HEK293T (cell line): Measurements from ENCODE around the gene KRT74.

Source experiments
- CTCF ChIA-PET: fragments of 350-600 bp; formaldehyde crosslinking; extraction: SDS; loops from one replicate; lab custom pipeline; 2021; ENCODE audit warnings: antibody characterized with exemption, inconsistent platforms; lab: Yijun Ruan, JAX
- POLR2A ChIA-PET: fragments of 350-600 bp; formaldehyde crosslinking; extraction: SDS; loops from one replicate; lab custom pipeline; 2020; ENCODE audit warnings: antibody characterized with exemption, inconsistent platforms; lab: Yijun Ruan, JAX
- DNase-seq: peaks from one replicate; pipeline ENCODE4 v3.0.0; 2012; ENCODE audit warnings: mixed read lengths; ENCODE audit errors: extremely low spot score
- ARNT ChIP-seq: fragments of 450-650 bp; IDR thresholded peaks from 2 replicates; pipeline ENCODE4 v1.6.1; 2017; ENCODE audit warnings: mild to moderate bottlenecking
- BHLHE40 ChIP-seq: fragments of 450-650 bp; IDR thresholded peaks from 2 replicates; pipeline ENCODE4 v1.6.1; 2016; ENCODE audit warnings: mild to moderate bottlenecking, moderate library complexity, borderline replicate concordance
- CTBP1 ChIP-seq: fragments of 450-650 bp; IDR thresholded peaks from 2 replicates; pipeline ENCODE4 v1.6.1; 2016; ENCODE audit warnings: borderline replicate concordance
- ELF4 ChIP-seq: fragments of 450-650 bp; IDR thresholded peaks from 2 replicates; pipeline ENCODE4 v1.6.1; 2017; ENCODE audit warnings: antibody characterized with exemption
- FOXA1 ChIP-seq: fragments of 450-650 bp; IDR thresholded peaks from 2 replicates; pipeline ENCODE4 v1.6.1; 2016; ENCODE audit warnings: mild to moderate bottlenecking
- FOXK2 ChIP-seq: fragments of 450-650 bp; IDR thresholded peaks from 2 replicates; pipeline ENCODE4 v1.6.1; 2016; ENCODE audit warnings: mild to moderate bottlenecking
- FOXM1 ChIP-seq: fragments of 450-650 bp; IDR thresholded peaks from 2 replicates; pipeline ENCODE4 v1.6.1; 2017; ENCODE audit warnings: mild to moderate bottlenecking, borderline replicate concordance
- HDGF ChIP-seq: fragments of 450-650 bp; IDR thresholded peaks from 2 replicates; pipeline ENCODE4 v1.6.1; 2017; ENCODE audit warnings: antibody characterized with exemption, borderline replicate concordance
- L3MBTL2 ChIP-seq: fragments of 450-650 bp; conservative IDR thresholded peaks from 2 replicates; pipeline ENCODE4 v1.6.1; 2016; ENCODE audit warnings: mild to moderate bottlenecking
- LEF1 ChIP-seq: fragments of 450-650 bp; IDR thresholded peaks from 2 replicates; pipeline ENCODE4 v1.6.1; 2017; ENCODE audit warnings: mild to moderate bottlenecking, borderline replicate concordance
- NFRKB ChIP-seq: fragments of 450-650 bp; IDR thresholded peaks from 2 replicates; pipeline ENCODE4 v1.6.1; 2016; ENCODE audit warnings: mild to moderate bottlenecking, moderate library complexity
- PKNOX1 ChIP-seq: fragments of 450-650 bp; IDR thresholded peaks from 2 replicates; pipeline ENCODE4 v1.6.1; 2016
- SP1 ChIP-seq: fragments of 450-650 bp; IDR thresholded peaks from 2 replicates; pipeline ENCODE4 v1.6.1; 2017
- SUZ12 ChIP-seq: fragments of 450-650 bp; IDR thresholded peaks from 2 replicates; pipeline ENCODE4 v1.6.1; 2016; ENCODE audit warnings: mild to moderate bottlenecking
- TARDBP ChIP-seq: fragments of 450-650 bp; IDR thresholded peaks from 2 replicates; pipeline ENCODE4 v1.6.1; 2016
- ZNF384 ChIP-seq: fragments of 450-650 bp; IDR thresholded peaks from 2 replicates; pipeline ENCODE4 v1.6.1; 2016

The KRT74 gene

GRCh38 chr12:52612431-52613383, 39.1 kb upstream of the KRT74 start:
- TF ChIP-seq HDGF (no peak), ARNT (no peak), SUZ12 (no peak), SP1 (no peak), LEF1 (no peak), FOXK2 (no peak)
- ChIA-PET POLR2A (no interaction called here), CTCF (no interaction called here)
- no peak for DNase-seq

- ChIA-PET CTCF (interaction anchor here (0.7 kb wide), 1 partner anchor 268 kb away, joined by 3 read pairs; no protein-coding TSS in a partner anchor), POLR2A (no interaction called here)
- DNase-seq = no peak
- TF ChIP-seq ARNT = no peak
Measured at GRCh38 chr12:52611080-52611468, 37.4 kb upstream of the KRT74 start.

GRCh38 chr12:52608826-52609630, 35.4 kb upstream of the KRT74 start:
- DNase-seq = no peak
- TF ChIP-seq FOXM1 (no peak), SUZ12 (no peak), L3MBTL2 (no peak), LEF1 (no peak), NFRKB (no peak), HDGF (no peak), BHLHE40 (no peak), ARNT (no peak), FOXA1 (no peak), ELF4 (no peak), FOXK2 (no peak), ZNF384 (no peak), TARDBP (no peak), SP1 (no peak), PKNOX1 (no peak)
- POLR2A ChIA-PET = no interaction called here
- CTCF ChIA-PET = interaction anchor here (0.9 to 1.1 kb wide), 2 partner anchors 10 to 262 kb away, joined by 3 to 9 read pairs; no protein-coding TSS in a partner anchor

- TF ChIP-seq BHLHE40 = no peak
- no peak for TF ChIP-seq HDGF
- TF ChIP-seq TARDBP = no peak
- TF ChIP-seq PKNOX1 = no peak
- no peak for TF ChIP-seq ARNT
- no peak for TF ChIP-seq FOXK2
- TF ChIP-seq ELF4 = no peak
- no peak for TF ChIP-seq FOXA1
- TF ChIP-seq LEF1 = no peak
- TF ChIP-seq NFRKB = no peak
- no peak for TF ChIP-seq SP1
- TF ChIP-seq L3MBTL2 = no peak
- TF ChIP-seq CTBP1 = no peak
- TF ChIP-seq SUZ12 = no peak
- TF ChIP-seq ZNF384 = no peak
- no peak for TF ChIP-seq FOXM1
- ChIA-PET POLR2A (no interaction called here), CTCF (interaction anchor here (0.9 kb wide), 1 partner anchor 263 kb away, joined by 3 read pairs; no protein-coding TSS in a partner anchor)
- no peak for DNase-seq
Measured at GRCh38 chr12:52608161-52608560, 34.5 kb upstream of the KRT74 start.

- ChIA-PET CTCF (no interaction called here), POLR2A (no interaction called here)
- TF ChIP-seq HDGF (no peak), FOXK2 (no peak), TARDBP (no peak), ZNF384 (no peak), FOXA1 (no peak), NFRKB (no peak), L3MBTL2 (no peak), ARNT (no peak), SUZ12 (no peak)
- DNase-seq = no peak
Measured at GRCh38 chr12:52607314-52607713, 33.7 kb upstream of the KRT74 start.

GRCh38 chr12:52606581-52607218, 33.1 kb upstream of the KRT74 start:
- CTCF ChIA-PET = interaction anchor here (0.7 kb wide), 1 partner anchor 271 kb away, joined by 3 read pairs; no protein-coding TSS in a partner anchor

More at GRCh38 chr12:52606581-52607218, 33.1 kb upstream of the KRT74 start:
- TF ChIP-seq PKNOX1 = no peak
- no peak for TF ChIP-seq SUZ12
- no peak for TF ChIP-seq FOXK2
- TF ChIP-seq LEF1 = no peak
- no peak for TF ChIP-seq HDGF
- no peak for TF ChIP-seq ELF4
- TF ChIP-seq NFRKB = no peak
- no peak for TF ChIP-seq ARNT
- no peak for TF ChIP-seq ZNF384
- DNase-seq = no peak
- POLR2A ChIA-PET = no interaction called here
